Skin of body (tissue), 2 donors: ENCODE data around the gene KCTD5. TPM values are rescaled to one million over a fixed set of nuclear protein-coding genes. Genes with fewer than 3 reads are reported as not detected.
"Not testable (repeated sequence)": the region's sequence is repeated elsewhere in the genome, so short reads cannot be mapped to it uniquely, and the experiment has no call there.

Experiments used
- DNase-seq: peaks from one replicate; lab custom pipeline; 2025; lab: John Stamatoyannopoulos, UW
- total RNA-seq: library from RNA; depleted of rRNA; stranded (reverse); fragments of >200 nt; gene quantifications from one replicate; pipeline ENCODE4 v1.2.3, GENCODE V29; 2014

KCTD5 gene
- total RNA-seq, 1 donor from 2014 or later: 13.6 TPM

DNA sequence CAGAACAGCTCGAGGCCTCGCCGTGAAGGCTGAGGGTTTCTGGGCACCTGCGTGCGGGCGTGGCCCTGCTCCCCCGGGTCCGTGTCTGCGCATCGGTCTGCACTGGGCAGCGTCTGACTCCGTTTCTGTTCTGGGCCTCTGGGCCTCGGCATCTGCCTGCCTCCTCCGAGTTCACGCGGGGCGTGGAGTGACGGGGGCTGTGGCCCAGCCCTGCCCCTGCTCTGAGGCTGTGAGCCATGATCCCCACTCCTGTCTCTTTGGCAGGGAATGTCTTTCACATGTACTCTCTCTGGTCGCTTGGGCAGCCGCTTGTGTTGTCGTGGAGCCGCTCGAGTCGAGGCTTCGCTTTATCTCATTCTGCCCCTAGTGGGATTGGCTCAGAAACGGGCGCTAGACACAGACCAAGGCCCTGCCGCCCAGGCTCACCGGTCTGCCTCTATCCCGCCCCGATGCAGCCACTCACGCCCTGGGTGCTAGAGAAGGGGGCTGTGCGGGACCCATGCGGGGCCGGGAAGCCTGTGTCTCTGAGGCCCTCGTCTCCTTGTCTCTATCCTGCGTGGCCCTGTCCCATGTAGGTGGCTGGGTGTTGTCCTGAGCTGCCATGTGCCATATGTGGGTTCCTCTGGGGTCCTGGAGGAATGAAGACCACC, 14.4 kb downstream of the KCTD5 start:
- not testable (repeated sequence) for DNase-seq

DNA sequence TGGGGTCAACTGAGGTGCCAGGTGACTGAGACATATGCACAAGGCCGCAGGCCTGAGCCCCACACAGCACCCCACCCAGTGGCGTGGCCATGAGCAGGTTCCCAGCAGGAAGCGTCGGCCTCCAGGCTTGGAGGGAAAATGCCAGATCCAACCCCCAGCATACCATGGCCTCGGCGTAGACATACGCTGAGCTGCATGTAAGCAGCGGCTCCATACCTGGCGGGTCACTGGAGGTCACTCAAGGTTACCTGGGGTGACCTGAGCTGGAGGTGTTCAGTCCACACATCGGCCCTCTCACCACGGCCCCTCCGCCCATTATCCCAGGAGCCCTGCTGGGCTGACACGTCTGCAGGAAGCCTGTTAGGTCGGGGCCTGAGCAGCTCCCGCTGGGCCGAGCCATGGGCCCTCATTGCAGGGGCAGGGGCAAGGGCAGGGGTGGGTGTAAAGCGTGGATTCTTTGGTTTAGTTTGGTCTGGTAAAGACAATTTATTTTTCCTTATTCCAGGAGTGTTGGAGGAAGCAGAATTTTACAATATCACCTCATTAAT, 15.2 kb downstream of the KCTD5 start:
- no peak for DNase-seq

DNA sequence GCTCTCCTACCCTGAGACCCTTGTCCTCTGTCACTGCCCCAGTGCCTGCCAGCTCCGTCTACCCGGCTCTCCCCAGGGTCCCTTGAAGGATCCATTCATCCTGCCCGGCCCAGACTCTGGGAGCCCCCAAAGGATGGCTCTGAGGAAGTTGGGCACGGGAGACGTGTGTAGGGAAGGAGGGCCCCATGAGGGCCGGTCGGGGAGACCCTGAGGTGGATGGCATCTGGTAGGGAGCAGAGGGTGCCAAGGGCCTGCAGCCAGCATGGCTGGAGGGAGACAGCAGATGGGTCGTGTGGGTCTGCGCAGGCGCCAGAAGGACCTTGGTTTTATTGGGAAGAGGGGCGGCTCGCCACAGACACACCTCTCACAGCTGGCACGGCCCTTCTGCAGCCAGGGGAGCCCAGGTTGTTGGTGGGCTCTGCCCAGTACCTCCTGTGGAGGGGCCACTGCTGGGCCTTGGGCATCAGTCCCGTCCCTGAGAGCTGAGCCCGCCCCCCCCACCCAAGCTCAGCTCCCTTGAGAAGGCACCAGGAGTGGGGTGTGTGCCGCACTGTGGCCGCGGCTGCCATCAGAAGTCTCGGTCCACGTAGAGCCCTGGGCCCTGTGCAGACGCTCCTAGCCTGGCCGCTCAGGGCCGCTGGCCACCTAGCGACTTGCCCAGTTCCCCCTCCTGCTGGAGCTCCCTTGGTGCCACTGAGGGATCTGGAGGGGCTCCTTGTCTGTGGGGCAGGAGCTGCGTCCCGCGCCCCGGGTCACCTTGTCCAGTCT, 16.0 kb downstream of the KCTD5 start:
- no peak for DNase-seq

DNA sequence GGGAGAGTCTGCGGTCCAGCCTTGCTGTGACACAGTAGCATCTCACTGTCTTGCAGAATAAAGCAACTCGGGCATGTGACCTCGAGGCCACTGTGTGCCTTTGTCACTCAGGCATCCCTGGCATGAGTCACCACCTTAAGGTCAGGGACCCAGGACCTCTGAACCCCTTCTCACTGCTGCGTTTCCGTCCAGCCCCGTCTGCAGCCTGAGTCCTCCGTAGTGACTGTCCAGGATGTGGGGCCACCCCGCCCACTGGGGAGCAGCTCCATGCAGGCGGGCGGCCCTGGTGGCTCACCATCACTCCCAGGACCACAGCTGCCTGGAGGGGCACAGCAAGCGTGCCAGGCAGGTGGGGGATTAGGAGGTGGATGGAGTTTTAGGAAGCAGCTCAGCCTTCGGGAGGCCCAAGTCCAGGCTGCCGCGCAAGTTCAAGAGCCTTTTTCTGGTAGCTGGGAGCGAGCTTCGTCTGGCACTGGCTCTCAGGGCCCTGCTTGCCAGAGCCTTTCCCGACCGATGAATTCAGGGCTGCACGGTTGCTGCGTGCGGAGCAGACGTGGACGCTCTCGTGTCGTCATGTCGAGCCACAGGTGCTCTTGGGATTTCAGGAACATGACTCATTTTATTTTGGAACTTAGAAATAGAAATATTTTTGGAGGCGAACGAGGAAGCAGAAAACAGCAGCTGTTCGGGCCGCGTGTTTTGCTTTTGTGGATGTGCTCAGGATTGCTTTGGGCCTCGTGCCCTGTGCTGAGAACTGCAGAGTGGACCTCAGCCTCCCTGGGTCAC, 16.8 kb downstream of the KCTD5 start:
- DNase-seq: no peak

DNA sequence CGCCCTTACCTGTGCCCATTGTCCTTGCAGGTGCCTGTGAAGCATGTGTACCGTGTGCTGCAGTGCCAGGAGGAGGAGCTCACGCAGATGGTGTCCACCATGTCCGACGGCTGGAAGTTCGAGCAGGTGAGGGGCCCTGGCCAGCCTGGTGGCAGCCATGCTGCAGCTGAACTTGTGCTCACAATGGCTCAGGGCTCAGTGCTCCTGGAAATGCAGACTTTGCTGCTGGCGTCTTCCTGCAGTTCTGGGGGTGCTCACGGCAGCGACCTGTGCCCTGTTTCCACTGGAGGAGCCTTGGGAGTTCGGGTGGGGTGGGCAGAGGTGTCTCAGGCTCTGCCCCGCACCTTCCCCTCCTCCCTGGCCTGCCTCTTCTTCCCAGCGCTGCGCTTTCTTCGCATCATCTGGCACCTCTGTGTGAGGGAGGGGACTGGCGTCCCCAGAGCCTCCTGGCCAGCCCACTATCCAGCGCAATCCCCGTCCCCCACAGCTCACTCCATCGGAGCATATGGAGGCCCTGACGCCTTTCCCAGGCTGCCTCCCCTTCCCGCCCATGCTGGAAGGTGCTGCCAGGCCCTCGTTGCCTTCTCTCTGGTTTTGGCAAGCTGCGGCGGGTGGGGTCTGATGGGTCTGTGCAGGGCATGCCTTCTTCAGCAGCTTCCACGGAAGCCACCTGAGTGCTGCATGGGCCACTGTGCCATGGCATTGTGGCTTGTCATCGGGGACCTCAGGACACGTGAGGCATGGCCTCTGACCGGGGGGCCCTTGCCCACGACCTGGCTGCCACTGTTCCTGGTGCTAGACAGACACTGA, 17.7 kb downstream of the KCTD5 start:
- no peak for DNase-seq

DNA sequence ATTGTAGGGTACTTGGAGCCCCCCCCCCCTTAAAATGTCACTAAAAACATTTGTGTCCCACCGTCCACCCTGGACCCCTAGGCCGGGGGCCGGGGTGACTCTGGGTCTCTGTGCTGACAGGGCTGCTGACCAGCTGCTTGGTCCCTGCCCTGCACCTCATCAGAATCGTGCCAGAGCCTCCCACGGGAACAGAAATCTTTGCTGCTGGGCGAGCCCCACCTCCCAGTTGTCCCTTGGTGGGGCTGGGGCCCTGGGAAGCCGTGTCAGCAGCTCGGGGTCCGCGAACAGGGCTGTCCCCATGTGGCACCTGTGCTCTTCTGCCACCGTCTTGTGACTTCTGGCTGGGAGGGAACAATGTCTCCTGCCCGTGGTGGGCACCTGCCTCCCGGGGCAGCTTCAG, 18.5 kb downstream of the KCTD5 start:
- no peak for DNase-seq

DNA sequence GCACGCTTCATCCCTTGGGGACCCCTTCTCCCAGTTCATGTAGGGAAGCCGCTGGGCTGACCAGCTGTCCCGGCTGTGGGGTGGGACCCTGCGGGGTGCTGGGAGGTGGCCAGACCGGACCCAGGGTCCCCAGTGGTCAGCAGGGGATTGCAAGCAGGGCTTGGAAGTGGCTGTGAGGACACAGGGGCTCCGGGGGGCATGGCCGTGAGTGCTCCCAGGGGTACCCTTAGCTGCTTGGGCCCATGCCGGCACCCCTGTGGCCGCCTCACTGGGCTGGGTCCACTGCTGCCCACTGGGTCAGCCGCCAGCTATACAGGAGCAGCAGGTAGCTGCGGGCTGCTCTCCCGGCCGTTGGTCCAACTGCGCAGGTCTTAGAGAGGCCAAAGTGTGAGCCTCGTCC, 18.9 kb downstream of the KCTD5 start:
- DNase-seq: no peak

DNA sequence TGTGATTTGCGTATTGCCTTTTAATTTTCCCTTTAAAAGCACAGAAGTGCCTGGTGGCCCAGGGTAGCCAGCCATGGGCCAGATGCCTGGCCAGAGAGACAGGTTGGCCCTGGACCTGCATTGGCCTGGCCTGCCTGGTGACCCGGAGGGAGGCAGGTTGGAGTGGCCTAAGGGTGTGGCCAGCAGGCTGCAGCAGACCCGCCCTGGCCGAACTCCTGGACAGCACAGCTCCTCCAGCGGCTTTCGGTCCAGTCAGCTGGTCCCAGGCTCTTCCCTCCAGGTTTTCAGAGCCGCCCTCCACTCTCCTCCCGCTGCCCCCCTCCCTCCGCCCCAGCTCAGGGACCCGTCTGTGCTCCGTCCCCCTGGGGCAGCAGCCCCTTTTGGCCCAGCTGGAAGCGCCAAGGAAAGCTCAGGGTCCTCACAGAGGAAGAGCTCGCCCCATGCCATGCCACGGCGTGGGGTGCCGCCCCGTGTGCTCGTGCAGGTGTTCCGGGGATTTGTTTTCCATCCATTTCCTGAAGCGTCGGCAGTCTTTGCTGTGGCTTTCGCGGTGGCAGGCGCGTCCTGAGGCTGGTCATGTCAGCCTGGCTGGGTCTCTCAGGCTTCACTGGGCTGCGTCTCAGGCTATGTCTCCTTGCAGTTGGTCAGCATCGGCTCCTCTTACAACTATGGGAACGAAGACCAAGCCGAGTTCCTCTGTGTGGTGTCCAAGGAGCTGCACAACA, 19.6 kb downstream of the KCTD5 start:
- no peak for DNase-seq

DNA sequence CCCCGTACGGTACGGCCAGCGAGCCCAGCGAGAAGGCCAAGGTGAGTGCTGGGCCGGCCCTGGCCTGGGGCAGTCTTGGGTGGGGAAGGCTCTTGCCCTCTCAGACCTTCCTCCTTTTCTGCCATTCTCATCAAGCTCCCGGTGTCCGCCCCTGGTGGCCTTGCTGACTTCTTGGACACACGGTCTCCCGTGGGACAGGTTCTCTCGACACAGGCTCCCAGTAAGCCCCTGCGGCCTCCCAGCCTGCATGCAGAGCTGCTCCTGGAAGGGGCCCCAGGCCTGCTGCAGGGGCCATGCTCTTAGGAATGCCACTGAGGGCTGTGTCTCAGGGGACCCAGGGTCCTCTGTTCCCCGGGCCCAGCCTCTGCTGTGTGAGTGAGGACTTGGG, 20.1 kb downstream of the KCTD5 start:
- DNase-seq: no peak

DNA sequence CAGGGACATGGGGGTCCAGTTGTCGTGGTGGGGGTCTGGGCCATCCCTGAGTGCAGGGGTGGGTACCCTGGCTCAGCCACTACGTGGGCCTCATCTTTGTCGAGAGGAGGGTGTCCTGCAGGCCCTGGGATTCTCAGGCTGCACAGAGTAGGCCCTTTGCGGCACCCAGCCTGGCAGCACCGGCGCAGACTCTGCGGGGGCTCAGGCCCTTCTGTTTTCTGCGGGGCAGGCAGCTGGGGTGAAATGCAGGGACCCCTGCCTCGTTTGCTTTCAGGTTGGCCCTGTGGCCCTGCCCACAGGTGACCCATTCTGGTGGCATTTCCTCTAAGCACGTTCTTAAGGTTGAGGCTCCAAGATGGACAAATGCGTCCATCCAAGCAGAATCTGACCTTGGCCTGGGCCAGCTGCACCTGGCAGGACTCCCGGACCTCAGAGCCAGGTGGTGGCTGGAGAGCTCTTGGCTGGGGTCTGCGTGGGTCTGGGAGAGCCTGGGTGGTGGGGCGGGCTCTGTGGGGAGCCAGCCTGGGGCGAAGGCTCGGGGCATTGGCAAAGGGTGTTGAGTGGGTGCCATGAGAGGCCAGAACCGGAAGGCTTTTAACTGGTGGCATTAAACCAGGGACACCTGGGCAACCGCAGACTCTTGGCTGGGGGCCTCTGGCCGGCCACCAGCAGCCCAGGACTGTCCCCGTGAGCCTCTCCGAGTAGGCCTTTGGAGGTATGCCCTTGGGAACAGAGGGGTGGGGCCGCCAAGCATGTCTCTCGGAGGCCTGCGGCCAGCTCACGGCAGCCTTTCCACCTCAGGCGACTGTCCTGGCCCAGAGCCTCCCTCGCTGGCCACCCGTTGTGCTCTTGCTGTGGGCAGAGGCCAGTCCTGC, 20.8 kb downstream of the KCTD5 start:
- DNase-seq: no peak

DNA sequence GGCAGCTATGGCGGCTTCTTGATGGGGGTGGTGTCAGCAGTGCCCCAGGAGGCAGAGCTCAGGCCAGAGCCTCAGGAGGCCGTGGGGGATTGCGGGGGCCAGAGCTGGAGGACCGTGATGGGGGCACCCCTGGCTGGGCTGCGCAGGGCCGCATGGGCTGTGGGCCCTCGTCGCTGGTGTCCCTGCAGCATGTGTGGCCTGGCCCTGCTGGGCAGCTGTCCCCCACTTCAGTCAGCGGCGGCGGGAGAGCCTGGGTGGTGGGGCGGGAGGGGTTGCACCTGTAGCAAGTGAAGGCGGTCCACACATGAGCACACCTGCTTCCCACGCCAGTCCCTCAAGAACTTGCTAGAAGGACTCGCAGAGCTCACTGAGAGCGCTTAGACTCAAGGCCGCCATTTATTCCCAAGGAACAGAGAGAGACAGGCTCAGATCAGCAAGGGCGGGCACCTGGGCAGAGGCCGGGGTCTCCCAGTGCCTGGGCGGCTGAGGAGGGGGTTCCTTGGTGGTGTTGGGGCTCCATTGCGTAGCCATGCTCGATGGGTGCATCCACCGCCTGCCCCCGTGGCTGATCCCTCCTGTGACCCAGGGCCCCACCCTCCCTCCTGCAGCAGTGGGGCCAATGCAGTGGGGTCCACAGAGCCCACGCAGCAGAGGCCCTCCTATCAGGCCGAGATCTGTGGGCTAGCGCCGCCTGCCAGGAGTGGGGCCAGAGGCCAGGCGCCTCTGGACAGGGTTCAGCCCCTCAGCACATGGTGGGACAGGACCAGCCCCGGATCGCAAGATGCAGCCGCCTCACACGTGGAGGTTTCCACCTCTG, 22.1 kb downstream of the KCTD5 start:
- DNase-seq: no peak

DNA sequence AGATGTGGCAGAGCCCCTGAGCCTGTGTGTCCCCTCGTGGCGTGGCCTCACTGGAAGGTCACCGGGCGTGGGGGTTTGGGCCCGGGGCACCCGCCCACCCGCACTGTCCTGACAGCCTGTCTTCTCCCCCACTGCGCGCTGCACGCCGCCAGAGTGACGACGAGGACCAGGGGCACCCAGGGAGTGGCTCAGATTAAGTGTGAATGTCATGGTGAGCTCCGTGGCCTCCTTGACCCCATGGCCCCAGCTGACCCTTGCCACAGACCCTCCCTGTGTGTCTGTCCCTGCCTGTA, 22.6 kb downstream of the KCTD5 start:
- no peak for DNase-seq

DNA sequence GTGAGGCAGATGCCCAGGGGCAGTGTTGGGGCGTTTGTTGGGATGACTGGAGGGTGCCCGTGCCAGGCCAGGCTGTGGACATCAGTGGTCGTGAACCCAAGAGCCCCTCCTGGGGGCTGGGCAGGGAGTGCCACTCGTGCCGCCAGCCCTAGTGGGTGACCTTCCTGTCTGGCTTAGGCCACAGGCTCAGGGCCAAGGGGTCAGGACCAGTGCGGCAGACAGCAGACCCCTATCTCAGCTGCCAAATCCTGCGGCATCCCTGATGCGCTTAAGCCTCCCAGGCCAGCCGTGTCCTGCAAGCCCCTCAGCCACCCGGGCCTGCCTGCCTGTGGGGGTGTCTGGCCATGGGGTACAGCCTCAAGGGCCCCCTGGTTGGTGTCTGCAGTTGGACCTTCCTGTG, 23.0 kb downstream of the KCTD5 start:
- DNase-seq: no peak

DNA sequence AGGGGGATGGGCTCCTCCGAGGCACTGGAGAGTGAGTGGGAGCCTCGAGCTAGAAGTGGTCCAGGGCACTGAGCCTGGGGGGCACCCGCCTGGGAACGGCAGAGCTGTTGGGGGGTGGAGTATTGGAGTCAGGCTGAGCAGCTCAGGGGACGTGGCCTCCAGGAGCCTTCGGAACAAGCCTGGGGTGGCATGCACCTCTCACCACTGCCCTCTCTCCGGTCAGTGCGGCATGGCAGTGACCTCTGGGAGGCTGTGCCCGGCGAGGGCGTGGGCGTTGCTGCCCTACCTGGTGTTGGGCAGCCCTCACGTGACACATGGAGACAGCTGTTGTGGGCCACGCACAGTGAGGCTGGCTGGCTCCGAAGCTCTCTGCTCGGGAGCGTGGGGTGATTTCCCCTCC, 23.8 kb downstream of the KCTD5 start:
- DNase-seq: no peak

DNA sequence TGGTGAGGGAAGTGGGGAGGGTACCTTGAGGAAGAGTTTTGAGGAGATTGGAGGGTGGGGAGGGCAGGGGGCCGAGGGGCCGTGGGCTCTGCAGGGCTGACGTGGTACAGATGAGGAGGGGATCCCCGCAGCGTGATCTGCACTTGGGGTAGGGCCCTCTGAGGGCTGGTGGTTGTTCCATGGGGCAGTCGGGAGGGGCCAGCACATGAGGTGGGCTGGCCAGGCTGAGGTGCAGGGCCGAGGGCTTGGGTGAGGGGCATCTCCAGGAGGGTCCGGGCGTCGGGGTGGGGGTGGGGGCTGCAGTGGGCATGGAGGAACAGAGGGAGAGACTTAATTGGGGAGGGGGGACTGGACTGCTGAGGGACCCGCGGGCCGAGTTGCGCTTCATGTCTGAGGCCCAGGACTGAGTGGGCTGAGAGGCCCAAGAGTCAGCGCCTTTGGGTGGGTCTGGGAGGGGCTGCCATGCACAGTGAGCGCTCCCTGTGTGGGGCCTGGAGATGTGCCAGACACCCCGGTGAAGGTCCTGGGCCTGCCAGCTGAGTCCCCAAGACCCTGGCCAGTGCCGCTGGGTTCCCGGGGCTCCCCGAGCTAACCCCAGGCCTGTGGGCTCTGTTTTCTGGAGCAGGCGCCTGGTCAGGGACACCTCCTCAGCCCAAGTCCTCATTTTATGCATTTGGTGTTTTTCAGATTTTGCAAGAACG, 24.4 kb downstream of the KCTD5 start:
- no peak for DNase-seq

DNA sequence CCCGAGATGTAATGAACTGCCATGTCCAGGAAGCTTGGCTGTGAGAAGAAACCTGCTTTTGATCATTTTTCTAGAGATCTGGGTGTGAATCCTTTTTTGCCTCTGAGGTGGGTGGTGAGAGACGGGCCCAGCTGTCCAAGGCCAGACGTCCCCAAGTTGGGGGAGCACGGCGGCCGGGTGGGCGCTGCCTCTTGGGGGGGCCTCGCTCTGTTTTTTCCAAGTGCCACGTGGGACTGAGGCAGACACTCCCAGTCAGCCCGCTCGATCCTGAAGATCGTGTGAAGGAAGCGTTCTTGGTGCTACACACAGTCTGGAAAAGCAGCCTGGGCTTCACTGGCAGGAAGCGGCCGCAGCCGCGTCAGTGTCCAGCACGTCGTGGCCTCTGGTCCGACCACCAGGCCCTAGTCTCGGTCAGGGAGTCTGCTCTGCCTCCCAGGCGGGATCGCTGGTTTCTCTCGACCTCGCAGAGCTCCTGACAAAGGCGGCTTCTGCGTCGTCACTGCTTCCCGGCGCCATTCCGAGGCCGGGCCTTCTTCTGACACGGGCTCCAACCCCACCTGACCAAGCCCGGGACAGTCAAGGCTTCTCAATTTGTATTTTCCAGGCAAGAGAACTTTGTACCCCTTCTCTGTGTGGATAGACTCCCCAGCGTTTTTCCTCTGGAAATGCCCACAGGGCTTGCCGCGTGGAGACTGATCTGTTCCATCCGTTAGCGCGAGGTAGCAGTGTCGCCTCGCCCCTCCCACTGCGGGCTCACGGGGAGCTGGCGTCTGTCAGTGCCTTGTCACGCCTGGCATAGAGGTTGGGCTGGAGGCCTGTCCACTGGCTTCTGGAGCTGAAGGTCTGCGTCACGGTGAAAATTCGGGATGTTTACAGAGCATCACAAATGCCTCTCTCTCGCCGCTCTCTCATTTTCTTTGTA, 25.3 kb downstream of the KCTD5 start:
- no peak for DNase-seq

DNA sequence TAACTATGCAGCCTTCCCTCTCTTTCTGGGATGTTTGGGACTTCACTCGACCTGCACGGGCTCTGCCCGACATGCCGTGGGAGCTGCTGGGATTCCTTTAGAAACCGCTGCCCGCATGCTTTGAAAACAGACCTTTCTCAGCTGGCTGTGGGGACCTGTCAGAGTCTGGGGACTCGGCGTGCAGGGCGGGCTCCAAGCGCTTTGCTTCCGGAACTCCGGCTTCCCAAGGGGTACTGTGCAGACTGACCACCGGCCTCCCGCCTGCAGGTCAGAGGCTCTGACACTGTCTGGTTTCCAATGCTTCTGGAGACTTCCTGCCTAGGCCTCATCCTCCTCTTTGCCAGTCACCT, 25.9 kb downstream of the KCTD5 start:
- no peak for DNase-seq
